Cardiac fibroblast (primary cell): ENCODE measurements around the gene REXO1.
A peak's percentile ranks its signal among the peaks of the same experiment; 100 is the strongest.
"Not testable (repeated sequence)": the region's sequence is repeated elsewhere in the genome, so short reads cannot be mapped to it uniquely, and the experiment has no call there.

Experiments
- DNase-seq, 2 donors: peaks; one replicate each; pipeline versions ENCODE4 v3.0.0 to v3.0.0-alpha.2; 2010; ENCODE audit warnings: low read depth in 2 of 2
- H3K4me3 ChIP-seq, 2 donors: replicated peaks in 1 of 2; 1 replicate in 1 of 2; 2 replicates in 1 of 2; pipeline ENCODE4 v1.5.1; 2011; ENCODE audit warnings: low read depth in 2 of 2, low read length in 2 of 2, mild to moderate bottlenecking in 2 of 2, moderate library complexity in 1 of 2
- TF ChIP-seq, protein P1 (sequence below): IDR thresholded peaks from one replicate; pipeline ENCODE4 v1.5.1; 2011; ENCODE audit warnings: low read depth, mild to moderate bottlenecking, low read length, inconsistent platforms

REXO1 gene

DNA sequence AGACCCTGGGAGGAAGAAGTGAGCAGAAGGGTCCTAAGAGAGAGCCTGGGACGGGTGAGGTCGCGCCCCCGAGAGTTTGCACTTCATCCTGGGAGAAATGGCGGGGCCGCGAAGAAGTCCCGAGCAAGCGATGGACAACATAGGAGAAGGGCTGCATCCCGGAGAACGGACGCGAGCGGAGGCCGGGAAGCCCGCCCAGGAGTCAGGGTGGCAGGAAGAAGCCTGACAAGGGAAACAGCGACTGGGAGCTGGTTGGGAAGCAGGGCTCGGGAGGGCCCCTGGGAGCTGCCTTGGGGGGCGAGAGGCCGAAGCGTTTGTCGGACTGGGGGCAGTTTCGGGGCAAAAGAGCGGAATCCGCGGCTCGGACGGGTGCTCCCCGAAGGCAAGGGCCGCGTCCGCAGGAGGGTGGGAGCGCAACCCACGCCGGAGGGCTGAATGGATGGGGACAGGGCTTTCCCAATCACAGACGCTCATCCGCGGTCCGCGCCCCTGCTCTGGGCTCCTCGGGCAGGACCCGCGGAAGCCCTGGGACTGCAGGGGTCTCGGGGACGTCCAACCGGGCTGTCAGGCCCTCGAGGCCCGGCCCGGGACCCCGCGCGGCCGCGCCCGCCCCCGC is 36.5 kb upstream of the REXO1 start:
- TF ChIP-seq, protein P1, sequence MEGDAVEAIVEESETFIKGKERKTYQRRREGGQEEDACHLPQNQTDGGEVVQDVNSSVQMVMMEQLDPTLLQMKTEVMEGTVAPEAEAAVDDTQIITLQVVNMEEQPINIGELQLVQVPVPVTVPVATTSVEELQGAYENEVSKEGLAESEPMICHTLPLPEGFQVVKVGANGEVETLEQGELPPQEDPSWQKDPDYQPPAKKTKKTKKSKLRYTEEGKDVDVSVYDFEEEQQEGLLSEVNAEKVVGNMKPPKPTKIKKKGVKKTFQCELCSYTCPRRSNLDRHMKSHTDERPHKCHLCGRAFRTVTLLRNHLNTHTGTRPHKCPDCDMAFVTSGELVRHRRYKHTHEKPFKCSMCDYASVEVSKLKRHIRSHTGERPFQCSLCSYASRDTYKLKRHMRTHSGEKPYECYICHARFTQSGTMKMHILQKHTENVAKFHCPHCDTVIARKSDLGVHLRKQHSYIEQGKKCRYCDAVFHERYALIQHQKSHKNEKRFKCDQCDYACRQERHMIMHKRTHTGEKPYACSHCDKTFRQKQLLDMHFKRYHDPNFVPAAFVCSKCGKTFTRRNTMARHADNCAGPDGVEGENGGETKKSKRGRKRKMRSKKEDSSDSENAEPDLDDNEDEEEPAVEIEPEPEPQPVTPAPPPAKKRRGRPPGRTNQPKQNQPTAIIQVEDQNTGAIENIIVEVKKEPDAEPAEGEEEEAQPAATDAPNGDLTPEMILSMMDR = no peak
- peak overlapping the region; percentile 92 to 99 for H3K4me3 ChIP-seq
- DNase-seq = no peak

DNA sequence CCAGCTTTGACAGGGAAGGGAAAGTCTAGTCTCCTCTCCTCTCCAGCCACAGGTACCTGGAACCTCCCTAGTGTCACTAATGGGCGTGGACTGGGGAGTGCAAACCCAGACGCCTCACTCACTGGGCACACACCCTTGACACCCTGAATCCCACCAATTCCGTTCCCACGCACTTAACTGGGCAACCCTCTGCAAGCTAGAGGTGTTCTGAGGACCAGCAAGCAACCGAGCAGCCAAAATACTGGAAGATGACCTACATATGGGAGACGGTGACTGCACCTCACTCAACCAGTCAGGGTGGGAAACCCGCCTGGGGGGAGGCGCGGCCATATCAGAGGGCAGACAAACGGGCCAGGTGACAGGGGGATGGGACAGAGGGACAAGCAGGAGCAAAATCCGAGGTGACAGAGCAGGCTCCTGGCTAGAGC is 36.0 kb upstream of the REXO1 start:
- DNase-seq = no peak
- peak overlapping the region; percentile 92 to 99 for H3K4me3 ChIP-seq
- TF ChIP-seq, protein P1 = no peak

DNA sequence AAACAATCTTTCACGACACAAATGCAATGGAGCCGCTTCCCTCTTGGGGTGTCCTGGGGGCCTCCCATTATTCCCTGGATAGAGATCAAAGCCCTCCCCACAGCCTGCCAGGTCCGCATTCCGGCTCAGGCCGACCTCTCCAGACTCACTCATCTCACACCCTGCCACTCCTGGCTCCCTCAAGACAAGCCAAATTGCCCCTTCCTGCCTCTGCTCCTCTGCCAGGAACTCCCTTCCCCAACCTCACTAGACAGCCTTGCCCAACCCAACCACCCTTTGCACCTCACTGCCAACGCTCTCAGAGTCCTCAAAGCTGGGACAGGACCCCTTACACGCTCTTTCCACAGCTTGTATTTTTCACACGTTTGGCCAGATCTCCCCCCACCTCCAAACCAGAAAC is 35.5 kb upstream of the REXO1 start:
- DNase-seq = no peak
- H3K4me3 ChIP-seq = peak overlapping the region; percentile 92 to 99
- TF ChIP-seq, protein P1 = no peak

DNA sequence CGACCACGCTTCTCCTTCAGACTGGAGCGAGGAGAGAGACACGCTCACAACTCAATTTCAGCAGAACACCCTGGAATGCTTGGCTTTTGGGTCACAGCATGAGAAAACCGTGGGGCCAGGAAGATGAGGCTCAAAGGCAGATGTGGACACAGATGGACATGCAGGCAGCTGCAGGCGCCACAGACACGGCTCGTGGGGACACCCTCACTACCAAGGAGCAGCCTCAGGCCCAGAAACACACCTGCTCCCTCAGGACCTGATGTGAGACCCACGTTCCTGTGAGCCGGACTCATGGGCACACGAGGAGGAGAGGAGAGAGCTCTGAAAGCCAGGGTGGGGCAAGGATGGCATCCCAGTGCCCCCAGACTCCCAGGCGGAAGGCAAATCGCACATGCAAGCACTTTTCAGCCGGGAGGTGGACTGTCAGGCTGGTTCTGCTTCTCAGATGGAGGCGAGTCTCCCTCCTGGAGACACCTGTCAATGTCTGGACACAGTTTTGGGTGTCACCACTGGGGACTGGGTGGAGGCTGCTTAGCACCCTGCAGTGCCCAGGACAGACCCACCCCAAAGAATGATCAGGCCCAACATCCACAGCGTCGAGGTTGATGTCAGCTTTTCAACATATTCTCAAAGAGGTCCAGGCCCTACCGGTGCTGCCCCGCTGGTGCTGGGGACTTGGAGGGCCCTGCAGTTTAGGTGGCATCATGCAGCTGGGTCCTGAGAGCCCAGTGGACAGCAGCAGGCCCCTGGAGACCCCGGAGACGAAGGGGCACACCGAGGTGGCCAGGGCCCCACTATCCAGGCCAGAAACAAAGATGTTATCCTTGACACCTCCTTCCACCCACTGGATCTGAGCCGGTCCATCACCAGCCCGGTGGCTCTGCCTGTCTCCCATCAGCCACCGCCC is 34.8 kb upstream of the REXO1 start:
- no peak for DNase-seq
- TF ChIP-seq, protein P1 = no peak
- peak overlapping the region; percentile 92 to 99 for H3K4me3 ChIP-seq

DNA sequence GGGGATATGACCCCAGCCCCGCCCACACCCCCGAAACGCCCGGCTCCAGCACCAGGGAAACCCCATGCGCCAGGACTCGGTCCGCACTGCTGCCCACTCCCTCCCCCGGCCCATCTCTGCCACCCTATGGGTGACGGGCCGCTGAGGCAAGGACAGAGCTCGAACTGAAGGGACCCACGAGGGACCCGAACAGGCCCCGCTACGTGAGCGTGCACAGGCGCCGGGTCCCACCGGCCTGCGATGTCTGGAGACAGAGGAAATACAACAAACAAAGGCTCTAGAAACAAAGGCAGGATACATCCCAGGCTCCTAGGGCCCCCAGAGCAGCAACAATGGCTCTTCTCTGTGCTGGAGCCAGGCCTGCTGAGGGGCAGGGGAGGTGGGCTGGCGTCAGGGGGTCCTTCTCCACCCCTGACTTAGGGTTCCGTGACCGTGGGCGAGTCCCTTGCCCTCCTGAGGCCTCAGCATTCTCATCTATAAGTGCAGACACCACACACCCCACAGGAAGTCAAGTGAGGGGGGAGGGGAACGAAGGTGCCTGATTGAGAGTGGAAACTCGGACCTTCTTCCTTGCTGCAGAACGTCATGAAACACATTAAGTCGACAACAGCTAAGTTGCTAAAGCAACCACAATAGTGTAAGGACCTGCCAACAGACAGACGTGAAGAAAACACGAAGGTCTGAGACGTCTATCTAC is 34.0 kb upstream of the REXO1 start:
- no peak for DNase-seq
- no peak overlapping the region for H3K4me3 ChIP-seq
- TF ChIP-seq, protein P1 = no peak

DNA sequence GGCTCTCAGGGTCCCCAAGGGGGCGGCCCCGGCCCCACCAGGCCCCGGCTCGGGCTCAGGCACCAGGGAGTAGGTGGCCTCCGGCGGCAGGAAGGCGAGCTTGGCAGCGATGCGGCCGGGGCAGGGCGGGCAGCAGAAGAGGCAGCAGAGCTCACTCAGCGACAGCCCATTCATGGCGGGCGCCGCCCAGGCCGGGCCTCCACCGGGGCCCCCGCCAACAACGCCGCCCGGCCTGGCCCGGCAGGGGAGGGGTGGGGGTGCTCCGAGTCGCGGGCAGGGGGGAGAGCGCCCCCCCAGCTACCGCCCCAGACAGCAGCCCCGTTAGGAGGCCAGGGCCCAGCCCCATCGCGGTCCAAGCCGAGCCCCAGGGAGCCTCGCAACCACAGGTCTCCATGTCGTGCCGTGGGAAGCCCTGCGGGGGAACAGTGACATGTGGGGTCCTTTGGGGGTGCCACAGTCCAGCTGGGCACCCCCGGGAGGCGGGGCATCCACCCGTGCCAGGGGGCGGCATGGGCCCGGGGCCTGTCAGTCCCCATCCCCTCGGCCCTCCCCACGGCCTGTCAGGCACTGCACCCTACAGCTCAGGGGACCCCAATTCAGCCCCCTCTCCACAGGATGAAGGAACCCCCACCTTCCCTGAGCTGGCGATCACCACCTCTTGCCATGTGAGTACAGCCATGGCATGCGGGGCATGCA is 33.3 kb upstream of the REXO1 start:
- not testable (repeated sequence) for H3K4me3 ChIP-seq, DNase-seq
